ENCODE results near the gene GPC6. TPM values are rescaled to one million over a fixed set of nuclear protein-coding genes. Genes with fewer than 3 reads are reported as not detected.

Gene GPC6
- total and polyA plus RNA-seq, 2 donors (not counting 3 experiments of a cell fraction or from before 2014, with no cell fraction given) = 0.01 TPM; not detected in 1

DNA sequence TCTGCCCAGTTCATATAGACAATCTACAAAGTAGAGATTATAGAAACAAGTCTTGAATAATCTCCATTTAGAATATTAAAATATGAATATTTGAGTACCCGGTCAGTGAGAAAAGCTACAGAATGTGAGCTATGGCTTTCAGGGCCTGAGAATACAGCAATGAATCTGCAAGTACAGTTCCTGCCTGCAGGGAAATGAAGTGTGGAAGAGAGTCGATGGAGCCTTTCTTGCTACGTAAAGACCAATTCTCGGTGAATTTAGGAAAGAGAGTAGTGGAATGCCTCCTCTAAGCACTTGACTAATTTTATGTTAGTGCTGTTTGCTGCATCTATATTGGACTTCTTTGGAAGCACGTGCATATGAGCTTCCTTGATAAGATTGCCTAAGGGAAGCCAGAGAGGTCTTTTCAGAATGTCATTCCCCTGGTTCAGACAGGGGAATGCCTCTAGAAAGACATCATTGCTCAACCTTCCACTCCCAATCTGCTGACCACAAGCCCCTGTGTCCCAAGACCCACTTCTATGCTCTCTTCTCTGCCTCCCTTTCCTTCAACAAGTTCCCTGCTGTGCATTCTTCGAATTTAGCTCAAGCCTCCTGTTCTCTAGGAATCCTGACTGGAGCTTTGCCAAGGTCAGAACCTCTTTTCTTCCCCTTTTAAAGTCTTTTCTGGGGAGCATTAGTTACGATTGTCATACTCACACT lies 41.9 kb downstream of the GPC6 start:
- intact Hi-C loops (cut with micrococcal nuclease) = no loop called here
- no peaks in the 10 kb centered on the region for H3K9me1 ChIP-seq (replicated peaks; ENCODE audit: control insufficient read depth, extremely low read depth, insufficient read depth, low read length)
- no peaks in the 10 kb centered on the region for H4K20me1 ChIP-seq (replicated peaks; ENCODE audit: control insufficient read depth, extremely low read depth, insufficient read depth, low read length)
- H2AFZ ChIP-seq (ENCODE audit: low read depth, low read length) = no peak overlapping the region
- no peak overlapping the region for H3K4me2 ChIP-seq (ENCODE audit: insufficient read depth, low read length)
- no peaks in the 10 kb centered on the region for H3K4me1 ChIP-seq (ENCODE audit: control insufficient read depth, extremely low read depth, insufficient read depth, low read length)
- ChIA-PET POLR2A (no interaction called here), CTCF (no interaction called here)
- no peaks in the 10 kb centered on the region for H3K36me3 ChIP-seq (ENCODE audit: control insufficient read depth in 2 of 2, extremely low read depth in 1 of 2, insufficient read depth in 2 of 2, low read length in 2 of 2)
- no peak overlapping the region for H3K4me3 ChIP-seq (replicated peaks in 1 of 3; ENCODE audit: insufficient read depth in 1 of 3, low read depth in 1 of 3, low read length in 3 of 3)
- H3K9me3 ChIP-seq (replicated peaks; ENCODE audit: control insufficient read depth, insufficient read depth, low read length) = peaks cover 4% of the 10 kb centered on the region
- no peak for DNase-seq (ENCODE audit: low read depth, low spot score)
- H3K79me2 ChIP-seq (ENCODE audit: control insufficient read depth, insufficient read depth, low read length) = no peaks in the 10 kb centered on the region
- dilution Hi-C loops (cut with MboI; ENCODE audit: extremely low pct_ligation_motif_present, low sequenced_read_pairs) = no loop called here
- H3K27me3 ChIP-seq (ENCODE audit: control insufficient read depth in 2 of 2, insufficient read depth in 2 of 2, low read length in 2 of 2) = no peaks in the 10 kb centered on the region
- no TSS peak for BruUV-seq (replicated peaks)
- no peak overlapping the region for H3K27ac ChIP-seq (ENCODE audit: insufficient read depth, low read depth, low read length)
- TF ChIP-seq, protein P1, sequence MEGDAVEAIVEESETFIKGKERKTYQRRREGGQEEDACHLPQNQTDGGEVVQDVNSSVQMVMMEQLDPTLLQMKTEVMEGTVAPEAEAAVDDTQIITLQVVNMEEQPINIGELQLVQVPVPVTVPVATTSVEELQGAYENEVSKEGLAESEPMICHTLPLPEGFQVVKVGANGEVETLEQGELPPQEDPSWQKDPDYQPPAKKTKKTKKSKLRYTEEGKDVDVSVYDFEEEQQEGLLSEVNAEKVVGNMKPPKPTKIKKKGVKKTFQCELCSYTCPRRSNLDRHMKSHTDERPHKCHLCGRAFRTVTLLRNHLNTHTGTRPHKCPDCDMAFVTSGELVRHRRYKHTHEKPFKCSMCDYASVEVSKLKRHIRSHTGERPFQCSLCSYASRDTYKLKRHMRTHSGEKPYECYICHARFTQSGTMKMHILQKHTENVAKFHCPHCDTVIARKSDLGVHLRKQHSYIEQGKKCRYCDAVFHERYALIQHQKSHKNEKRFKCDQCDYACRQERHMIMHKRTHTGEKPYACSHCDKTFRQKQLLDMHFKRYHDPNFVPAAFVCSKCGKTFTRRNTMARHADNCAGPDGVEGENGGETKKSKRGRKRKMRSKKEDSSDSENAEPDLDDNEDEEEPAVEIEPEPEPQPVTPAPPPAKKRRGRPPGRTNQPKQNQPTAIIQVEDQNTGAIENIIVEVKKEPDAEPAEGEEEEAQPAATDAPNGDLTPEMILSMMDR (IDR thresholded peaks at IDR 0.05; ENCODE audit: extremely low read depth in 1 of 2, insufficient read depth in 1 of 2, low read depth in 1 of 2, low read length in 2 of 2) = no peak
- no peak for TF ChIP-seq GATA2 (IDR thresholded peaks at IDR 0.05; ENCODE audit: insufficient read depth, insufficient read length, low read depth, low read length)
- no peak for TF ChIP-seq EZH2 (IDR thresholded peaks at IDR 0.05; ENCODE audit: borderline replicate concordance, low read depth, low read length, severe bottlenecking)
- TF ChIP-seq POLR2A (IDR thresholded peaks at IDR 0.05; ENCODE audit: low read depth, low read length) = no peak
- TF ChIP-seq, protein P2, sequence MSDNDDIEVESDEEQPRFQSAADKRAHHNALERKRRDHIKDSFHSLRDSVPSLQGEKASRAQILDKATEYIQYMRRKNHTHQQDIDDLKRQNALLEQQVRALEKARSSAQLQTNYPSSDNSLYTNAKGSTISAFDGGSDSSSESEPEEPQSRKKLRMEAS (IDR thresholded peaks at IDR 0.05; ENCODE audit: insufficient read depth, insufficient read length) = no peak
- TF ChIP-seq MYC (IDR thresholded peaks at IDR 0.05; ENCODE audit: low read depth, low read length) = no peak
- no peak for TF ChIP-seq POLR2AphosphoS5 (IDR thresholded peaks at IDR 0.05; ENCODE audit: insufficient read depth, low read depth, low read length)
- no peak for TF ChIP-seq FOS (IDR thresholded peaks at IDR 0.05; ENCODE audit: borderline replicate concordance, insufficient read depth, low read length)
- TF ChIP-seq JUN (IDR thresholded peaks at IDR 0.05; ENCODE audit: borderline replicate concordance, insufficient read depth, insufficient read length, low read depth) = no peak
- FAIRE-seq = no peak
- H3K9ac ChIP-seq (replicated peaks; ENCODE audit: extremely low read depth, insufficient read depth, low read length) = no peak overlapping the region

Data from endothelial cell of umbilical vein (primary cell).